ENCODE measurements around the gene FAM25G. TPM values are rescaled to one million over a fixed set of nuclear protein-coding genes. Genes with fewer than 3 reads are reported as not detected.

FAM25G gene
- total and polyA plus RNA-seq, 2 of the 4 experiments (the other 2 are of a cell fraction): not detected

DNA sequence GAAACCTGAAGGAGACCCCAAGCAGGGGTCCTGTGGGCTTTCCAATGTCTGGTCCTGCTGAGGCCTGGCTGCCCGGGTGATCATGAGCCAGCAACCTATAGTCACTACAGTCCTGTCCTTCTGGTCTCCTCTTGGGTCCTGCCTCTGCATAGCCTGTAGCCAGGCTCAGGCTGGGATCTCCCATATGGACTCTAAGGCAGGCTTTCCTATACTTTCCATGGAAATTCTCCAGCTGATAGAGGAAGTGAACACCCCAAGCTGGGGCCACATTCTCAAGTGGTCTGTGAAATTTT lies 34.0 kb downstream of the FAM25G start:
- ChIA-PET CTCF (interaction anchor here (1.2 kb wide), 1 partner anchor 61 kb away, joined by 3 read pairs; no protein-coding TSS in a partner anchor), POLR2A (ENCODE audit: unreplicated experiment) (no interaction called here)
- peak overlapping the region; percentile 69 for H2BK120ac ChIP-seq (ENCODE audit: low read depth, low read length)
- no peaks in the 10 kb centered on the region for H4K20me1 ChIP-seq (ENCODE audit: insufficient read depth, low read length)
- no peak overlapping the region for H2AK9ac ChIP-seq (replicated peaks; ENCODE audit: low read depth, low read length, poor library complexity)
- no peak overlapping the region for H3K18ac ChIP-seq (ENCODE audit: low read depth, low read length)
- no peak overlapping the region for H4K5ac ChIP-seq (ENCODE audit: low read depth, low read length)
- H3K14ac ChIP-seq (replicated peaks; ENCODE audit: low read depth, low read length): no peak overlapping the region
- H3K4me2 ChIP-seq (ENCODE audit: low read depth, low read length): no peak overlapping the region
- TF ChIP-seq RFX5 (IDR thresholded peaks at IDR 0.05; ENCODE audit: low read depth, low read length): no peak
- no peak for TF ChIP-seq POLR2A (IDR thresholded peaks at IDR 0.05; ENCODE audit: low read depth, low read length)
- TF ChIP-seq, protein P1, sequence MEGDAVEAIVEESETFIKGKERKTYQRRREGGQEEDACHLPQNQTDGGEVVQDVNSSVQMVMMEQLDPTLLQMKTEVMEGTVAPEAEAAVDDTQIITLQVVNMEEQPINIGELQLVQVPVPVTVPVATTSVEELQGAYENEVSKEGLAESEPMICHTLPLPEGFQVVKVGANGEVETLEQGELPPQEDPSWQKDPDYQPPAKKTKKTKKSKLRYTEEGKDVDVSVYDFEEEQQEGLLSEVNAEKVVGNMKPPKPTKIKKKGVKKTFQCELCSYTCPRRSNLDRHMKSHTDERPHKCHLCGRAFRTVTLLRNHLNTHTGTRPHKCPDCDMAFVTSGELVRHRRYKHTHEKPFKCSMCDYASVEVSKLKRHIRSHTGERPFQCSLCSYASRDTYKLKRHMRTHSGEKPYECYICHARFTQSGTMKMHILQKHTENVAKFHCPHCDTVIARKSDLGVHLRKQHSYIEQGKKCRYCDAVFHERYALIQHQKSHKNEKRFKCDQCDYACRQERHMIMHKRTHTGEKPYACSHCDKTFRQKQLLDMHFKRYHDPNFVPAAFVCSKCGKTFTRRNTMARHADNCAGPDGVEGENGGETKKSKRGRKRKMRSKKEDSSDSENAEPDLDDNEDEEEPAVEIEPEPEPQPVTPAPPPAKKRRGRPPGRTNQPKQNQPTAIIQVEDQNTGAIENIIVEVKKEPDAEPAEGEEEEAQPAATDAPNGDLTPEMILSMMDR (conservative IDR thresholded peaks at IDR 0.05; ENCODE audit: low read depth, low read length): no peak
- TF ChIP-seq, protein P2, sequence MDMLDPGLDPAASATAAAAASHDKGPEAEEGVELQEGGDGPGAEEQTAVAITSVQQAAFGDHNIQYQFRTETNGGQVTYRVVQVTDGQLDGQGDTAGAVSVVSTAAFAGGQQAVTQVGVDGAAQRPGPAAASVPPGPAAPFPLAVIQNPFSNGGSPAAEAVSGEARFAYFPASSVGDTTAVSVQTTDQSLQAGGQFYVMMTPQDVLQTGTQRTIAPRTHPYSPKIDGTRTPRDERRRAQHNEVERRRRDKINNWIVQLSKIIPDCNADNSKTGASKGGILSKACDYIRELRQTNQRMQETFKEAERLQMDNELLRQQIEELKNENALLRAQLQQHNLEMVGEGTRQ (IDR thresholded peaks at IDR 0.05; ENCODE audit: low read depth, low read length): no peak
- no peak for TF ChIP-seq MAFK (IDR thresholded peaks at IDR 0.05; ENCODE audit: low read depth, low read length)
- TF ChIP-seq NFE2L2 (IDR thresholded peaks at IDR 0.05; ENCODE audit: low read depth, low read length): no peak
- no peak for TF ChIP-seq MAZ (IDR thresholded peaks at IDR 0.05; ENCODE audit: borderline replicate concordance, low read depth, low read length)
- TF ChIP-seq RCOR1 (IDR thresholded peaks at IDR 0.05; ENCODE audit: insufficient replicate concordance, low read length): no peak
- TF ChIP-seq MXI1 (IDR thresholded peaks at IDR 0.05; ENCODE audit: borderline replicate concordance, low read depth, low read length): no peak
- TF ChIP-seq BHLHE40 (IDR thresholded peaks at IDR 0.05; ENCODE audit: low read depth, low read length): no peak
- H3K9me3 ChIP-seq (ENCODE audit: control insufficient read depth, insufficient read depth, low read length): no peaks in the 10 kb centered on the region
- H3K4me1 ChIP-seq (ENCODE audit: control insufficient read depth, insufficient read depth, low read length): peaks cover 11% of the 10 kb centered on the region
- peak overlapping the region; percentile 68; the same call in 1 of the 2 replicates for H4K91ac ChIP-seq (ENCODE audit: insufficient read depth, low read depth, low read length)
- H3K23ac ChIP-seq (ENCODE audit: low read depth, low read length): no peak overlapping the region
- ATAC-seq (ENCODE audit: low read depth) (no peak), DNase-seq (no peak)
- H3K36me3 ChIP-seq (ENCODE audit: control insufficient read depth, insufficient read depth, low read length): no peaks in the 10 kb centered on the region
- no CpG with 5 or more reads among the region's 1 CpG for WGBS, 2 experiments (ENCODE audit: extremely low coverage in 2 of 2, insufficient read length in 1 of 2)
- in situ Hi-C loops (cut with MboI; ENCODE audit: low sequenced_read_pairs): no loop called here
- peaks cover 9% of the 10 kb centered on the region; the same call in 1 of the 2 replicates for H3K9me1 ChIP-seq (ENCODE audit: insufficient read depth, low read length)
- no peak overlapping the region for H3K27ac ChIP-seq (ENCODE audit: insufficient read depth, low read length)
- H2BK15ac ChIP-seq (ENCODE audit: low read depth, low read length): no peak overlapping the region; the same call in 2 of the 3 replicates
- no peak overlapping the region for H3K56ac ChIP-seq (ENCODE audit: extremely low read depth, insufficient read depth, low read length)
- H2BK20ac ChIP-seq (ENCODE audit: low read depth, low read length): peak overlapping the region; percentile 62
- H3K9ac ChIP-seq (ENCODE audit: low read depth, low read length): no peak overlapping the region
- BruUV-seq (replicated peaks): no TSS peak
- no peaks in the 10 kb centered on the region for H3K79me1 ChIP-seq (ENCODE audit: low read depth in 1 of 2, low read length in 2 of 2)
- H3K4me3 ChIP-seq (ENCODE audit: insufficient read depth, low read depth, low read length): no peak overlapping the region
- dilution Hi-C loops (cut with HindIII; ENCODE audit: low sequenced_read_pairs, unreplicated experiment): no loop called here
- H3K27me3 ChIP-seq (ENCODE audit: control insufficient read depth, insufficient read depth, low read length): peaks cover 17% of the 10 kb centered on the region; the same call in 1 of the 2 replicates
- no peak overlapping the region for H4K8ac ChIP-seq (ENCODE audit: low read depth in 2 of 2, low read length in 2 of 2)
- intact Hi-C loops (cut with micrococcal nuclease): no loop called here
- no peak overlapping the region for H2AK5ac ChIP-seq (ENCODE audit: low read depth, low read length)
- H2BK5ac ChIP-seq (ENCODE audit: low read depth, low read length, poor library complexity, severe bottlenecking): no peak overlapping the region
- H3K4ac ChIP-seq (ENCODE audit: low read depth, low read length): peak overlapping the region; percentile 54
- H2AFZ ChIP-seq (replicated peaks; ENCODE audit: low read length, poor library complexity): no peak overlapping the region

Measured in IMR-90 (cell line).